Mucosa of descending colon (tissue), 3 donors: ENCODE measurements around the gene LRP1. TPM values are rescaled to one million over a fixed set of nuclear protein-coding genes. Genes with fewer than 3 reads are reported as not detected.

ENCODE experiments used
- ATAC-seq: fragments of 200-7000 bp; cut with Tn5 transposase; one replicate; pipeline ENCODE4 v1.9.1; 2020; ENCODE audit warnings: mild to moderate bottlenecking, moderate library complexity
- DNase-seq, 3 donors: peaks; one replicate each; pipeline ENCODE4 v3.0.0-alpha.2; 2020
- H3K36me3 ChIP-seq: fragments of 200-600 bp; one replicate; pipeline ENCODE4 v1.8.0; 2021; ENCODE audit warnings: low read depth, mild to moderate bottlenecking
- H3K4me1 ChIP-seq: fragments of 200-600 bp; one replicate; pipeline ENCODE4 v1.8.0; 2021; ENCODE audit warnings: low read depth, mild to moderate bottlenecking
- H3K4me3 ChIP-seq: fragments of 200-600 bp; one replicate; pipeline ENCODE4 v1.8.0; 2021; ENCODE audit warnings: mild to moderate bottlenecking
- H3K9me3 ChIP-seq: fragments of 200-600 bp; one replicate; pipeline ENCODE4 v1.8.0; 2021; ENCODE audit warnings: mild to moderate bottlenecking
- intact Hi-C, 2 donors: fragments of 100-400 bp; cut with DNase I in 1 of 2; cut with micrococcal nuclease in 1 of 2; formaldehyde crosslinking; loops; one replicate each; pipeline versions ENCODE4 v1.11.0 to v1.11.1; 2022; cut with DNase I, micrococcal nuclease
- total RNA-seq, 3 donors: library from RNA; stranded (reverse); fragmentation: NEBNext Ultra II Directional in 2 of 3; extraction: Animal tissue kit (Norgen Biotek cat#: 25700) in 2 of 3; gene quantifications; one replicate each; pipeline versions ENCODE4 v1.2.1 to v1.2.4, GENCODE V29; 2021 to 2023
- TF ChIP-seq, protein P1 (sequence below): fragments of 200-600 bp; IDR thresholded peaks from one replicate; pipeline ENCODE4 v1.8.0; 2022; ENCODE audit warnings: antibody characterized with exemption, mild to moderate bottlenecking
- donor health status: DM: no; HTN: no; CAD: no; lungs with moderate emphysema.
- donor health status: DM: no; HTN: no; CAD: no.
- donor health status: DM: no; HTN: yes; CAD: no.

Gene LRP1
- total RNA-seq, 3 donors from 2014 or later = 128 to 223 (median 148) TPM

DNA sequence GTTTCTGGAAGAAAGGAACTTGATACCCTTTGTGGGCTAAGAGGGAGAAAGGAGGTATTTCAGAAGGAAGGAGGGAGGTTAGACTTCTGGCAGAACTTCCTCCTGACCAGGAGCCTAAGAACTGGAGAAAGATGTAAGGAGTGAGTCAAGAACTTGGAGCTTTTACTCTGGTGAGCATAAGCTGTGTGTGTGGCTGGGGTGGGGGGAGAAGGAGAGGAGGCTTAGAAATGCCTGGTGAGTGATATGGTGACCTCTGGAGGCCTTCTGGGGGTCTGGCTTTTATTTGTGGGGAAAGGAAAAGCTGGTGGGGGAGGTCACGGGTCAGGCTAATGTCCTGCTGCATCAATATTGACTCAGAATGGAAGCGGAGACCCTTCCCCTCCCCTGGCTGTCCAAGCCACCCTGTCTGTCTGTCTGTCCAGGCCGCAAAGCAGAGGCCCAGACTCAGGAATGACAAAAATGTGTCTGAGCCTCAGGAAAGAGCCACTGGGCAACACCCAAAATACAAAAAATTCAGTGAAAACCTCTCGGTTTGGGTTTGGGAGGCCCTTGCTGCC, 4.8 kb downstream of the LRP1 start:
- Histone ChIP-seq H3K4me1 (peaks cover 15% of the 10 kb centered on the region), H3K9me3 (no peaks in the 10 kb centered on the region), H3K36me3 (no peaks in the 10 kb centered on the region), H3K4me3 (no peak overlapping the region)
- TF ChIP-seq, protein P1, sequence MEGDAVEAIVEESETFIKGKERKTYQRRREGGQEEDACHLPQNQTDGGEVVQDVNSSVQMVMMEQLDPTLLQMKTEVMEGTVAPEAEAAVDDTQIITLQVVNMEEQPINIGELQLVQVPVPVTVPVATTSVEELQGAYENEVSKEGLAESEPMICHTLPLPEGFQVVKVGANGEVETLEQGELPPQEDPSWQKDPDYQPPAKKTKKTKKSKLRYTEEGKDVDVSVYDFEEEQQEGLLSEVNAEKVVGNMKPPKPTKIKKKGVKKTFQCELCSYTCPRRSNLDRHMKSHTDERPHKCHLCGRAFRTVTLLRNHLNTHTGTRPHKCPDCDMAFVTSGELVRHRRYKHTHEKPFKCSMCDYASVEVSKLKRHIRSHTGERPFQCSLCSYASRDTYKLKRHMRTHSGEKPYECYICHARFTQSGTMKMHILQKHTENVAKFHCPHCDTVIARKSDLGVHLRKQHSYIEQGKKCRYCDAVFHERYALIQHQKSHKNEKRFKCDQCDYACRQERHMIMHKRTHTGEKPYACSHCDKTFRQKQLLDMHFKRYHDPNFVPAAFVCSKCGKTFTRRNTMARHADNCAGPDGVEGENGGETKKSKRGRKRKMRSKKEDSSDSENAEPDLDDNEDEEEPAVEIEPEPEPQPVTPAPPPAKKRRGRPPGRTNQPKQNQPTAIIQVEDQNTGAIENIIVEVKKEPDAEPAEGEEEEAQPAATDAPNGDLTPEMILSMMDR = no peak
- ATAC-seq = no peak
- intact Hi-C loops = no loop called here
- DNase-seq = no peak

DNA sequence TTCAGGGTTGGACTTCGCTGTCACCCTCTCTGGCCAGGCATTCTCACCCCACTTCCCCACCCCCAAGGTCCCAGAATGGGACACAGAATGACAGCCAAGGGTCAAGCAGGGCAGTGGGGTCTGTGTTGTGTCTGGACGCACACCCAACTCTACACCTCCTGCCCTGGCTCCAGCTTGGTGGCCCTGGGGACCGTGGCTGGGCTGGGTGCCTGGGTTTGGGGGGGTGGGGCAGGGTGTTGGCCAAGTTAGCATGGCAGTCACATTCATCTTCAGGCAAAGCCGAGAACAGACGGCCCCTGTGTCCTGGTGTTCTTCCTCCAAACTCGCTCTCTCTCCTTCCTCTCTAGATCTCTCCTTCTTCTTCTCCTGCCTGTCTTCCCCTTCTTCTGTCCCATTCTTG, 5.6 kb downstream of the LRP1 start:
- TF ChIP-seq, protein P1 = no peak
- peaks cover 23% of the 10 kb centered on the region for H3K4me1 ChIP-seq
- intact Hi-C loops = no loop called here
- no peak overlapping the region for H3K4me3 ChIP-seq
- no peaks in the 10 kb centered on the region for H3K36me3 ChIP-seq
- no peaks in the 10 kb centered on the region for H3K9me3 ChIP-seq
- DNase-seq = no peak
- ATAC-seq = no peak

DNA sequence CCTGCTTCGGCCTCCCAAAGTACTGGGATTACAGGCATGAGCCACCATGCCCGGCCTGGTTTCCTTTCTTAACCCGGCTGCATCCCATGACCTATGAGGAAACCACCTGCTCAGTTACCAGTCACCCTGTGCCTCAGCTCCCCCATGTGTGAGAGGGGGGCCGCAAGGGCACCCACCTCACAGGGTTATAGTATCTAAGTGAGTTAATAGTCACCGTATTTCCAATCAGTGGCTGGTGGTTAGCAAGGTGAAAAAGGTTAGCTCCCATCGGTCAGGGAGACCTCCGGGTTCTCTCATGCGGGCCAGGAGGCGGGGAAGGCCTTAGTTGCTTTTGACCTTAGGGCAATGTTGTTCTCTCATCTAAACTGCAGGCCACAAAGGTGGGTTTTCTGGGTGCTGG, 6.7 kb downstream of the LRP1 start:
- DNase-seq = no peak
- Histone ChIP-seq H3K9me3 (no peaks in the 10 kb centered on the region), H3K4me1 (peaks cover 28% of the 10 kb centered on the region), H3K4me3 (no peak overlapping the region), H3K36me3 (no peaks in the 10 kb centered on the region)
- ATAC-seq = no peak
- TF ChIP-seq, protein P1 = no peak
- intact Hi-C loops = no loop called here

DNA sequence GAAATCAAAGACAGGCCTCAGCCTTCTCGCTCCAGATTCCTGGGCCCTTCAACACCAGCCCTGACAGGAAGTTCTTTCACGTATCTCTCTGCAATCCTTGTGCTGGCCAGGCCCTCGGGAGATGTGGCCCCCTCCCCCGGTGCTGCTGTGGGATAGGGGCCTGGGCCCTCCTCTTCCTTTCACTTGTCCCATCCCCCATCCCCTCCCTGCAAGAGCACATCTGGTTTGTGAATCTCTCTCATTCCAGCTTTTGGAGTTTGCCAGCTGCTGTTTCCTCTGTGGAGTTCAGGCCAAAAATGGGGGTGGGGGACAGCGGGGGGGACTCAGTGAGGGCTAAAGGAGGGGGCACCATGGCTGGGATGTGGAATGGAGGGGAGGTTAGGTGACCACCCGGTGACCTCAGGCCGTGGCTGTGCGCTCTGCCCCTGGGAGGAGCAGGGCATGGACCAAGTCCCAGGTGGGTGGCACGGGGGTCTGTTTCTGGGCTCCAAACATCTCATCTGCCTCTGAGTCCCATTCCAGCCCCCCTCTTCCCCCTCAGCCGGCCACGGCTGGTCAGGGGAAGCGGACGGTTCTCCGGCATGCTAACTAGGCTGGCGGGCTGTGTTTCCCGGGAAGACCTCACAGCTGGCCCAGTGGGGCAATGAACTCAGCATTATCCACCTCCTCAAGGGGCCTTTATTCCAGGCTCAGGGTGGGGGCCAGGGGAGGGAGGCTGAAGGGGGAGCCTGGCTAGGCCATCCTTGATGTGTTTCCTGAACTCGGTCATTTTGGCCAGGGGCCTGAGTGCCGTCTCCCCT, 7.4 kb downstream of the LRP1 start:
- no peaks in the 10 kb centered on the region for H3K9me3 ChIP-seq
- peaks cover 28% of the 10 kb centered on the region for H3K4me1 ChIP-seq
- intact Hi-C loops = no loop called here
- peak in 1 of 3 donors; percentile 72 for DNase-seq
- TF ChIP-seq, protein P1 = no peak
- H3K36me3 ChIP-seq = no peaks in the 10 kb centered on the region
- ATAC-seq = peak; percentile 11
- no peak overlapping the region for H3K4me3 ChIP-seq

DNA sequence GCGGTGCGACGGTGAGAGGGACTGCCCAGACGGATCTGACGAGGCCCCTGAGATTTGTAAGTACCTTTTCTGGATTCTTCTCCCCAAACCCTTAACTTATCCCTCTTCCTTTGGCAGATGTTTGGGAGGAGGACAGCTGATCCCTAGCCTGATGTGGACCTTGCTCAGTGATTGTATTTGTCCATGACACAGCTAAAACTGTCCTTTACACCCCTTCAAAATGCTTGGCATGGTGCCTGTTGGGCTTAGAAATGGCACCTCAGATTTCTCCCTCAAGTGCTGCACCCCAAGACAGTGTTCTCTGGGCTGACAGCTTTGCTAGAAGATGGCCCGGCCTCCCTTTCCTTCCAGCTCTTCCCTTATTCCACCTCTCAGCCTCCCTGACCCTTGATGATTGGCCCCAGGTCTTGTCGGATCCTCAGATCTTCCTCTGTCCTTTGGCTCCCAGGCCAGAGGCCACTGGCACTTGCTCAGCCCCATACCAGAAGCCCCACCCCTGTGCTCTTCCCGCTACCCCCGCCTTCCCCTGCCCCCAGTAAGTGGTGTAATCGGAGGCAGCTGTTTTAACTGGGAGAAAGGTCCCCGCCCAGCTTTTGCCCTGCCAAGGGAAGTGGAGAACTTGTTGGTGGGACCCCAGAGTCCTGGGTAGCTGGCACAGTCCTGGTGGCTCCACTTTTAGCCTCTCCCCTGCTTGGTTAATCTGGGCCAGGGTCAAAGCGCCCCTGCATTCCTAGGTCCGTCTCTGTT, 10.4 kb downstream of the LRP1 start:
- Histone ChIP-seq H3K9me3 (no peaks in the 10 kb centered on the region), H3K36me3 (no peaks in the 10 kb centered on the region), H3K4me1 (peaks cover 25% of the 10 kb centered on the region), H3K4me3 (no peak overlapping the region)
- TF ChIP-seq, protein P1 = no peak
- peak; percentile 78 to 88 (median 81) for DNase-seq
- intact Hi-C loops = no loop called here
- peak; percentile 89 for ATAC-seq
